Femur (tissue), 1 donor: ENCODE results near the gene EPSTI1.
"Not testable (repeated sequence)": the region's sequence is repeated elsewhere in the genome, so short reads cannot be mapped to it uniquely, and the experiment has no call there.

ENCODE experiments used
- DNase-seq: peaks from one replicate; pipeline ENCODE4 v3.0.0-alpha.2; 2017

EPSTI1 gene

DNA sequence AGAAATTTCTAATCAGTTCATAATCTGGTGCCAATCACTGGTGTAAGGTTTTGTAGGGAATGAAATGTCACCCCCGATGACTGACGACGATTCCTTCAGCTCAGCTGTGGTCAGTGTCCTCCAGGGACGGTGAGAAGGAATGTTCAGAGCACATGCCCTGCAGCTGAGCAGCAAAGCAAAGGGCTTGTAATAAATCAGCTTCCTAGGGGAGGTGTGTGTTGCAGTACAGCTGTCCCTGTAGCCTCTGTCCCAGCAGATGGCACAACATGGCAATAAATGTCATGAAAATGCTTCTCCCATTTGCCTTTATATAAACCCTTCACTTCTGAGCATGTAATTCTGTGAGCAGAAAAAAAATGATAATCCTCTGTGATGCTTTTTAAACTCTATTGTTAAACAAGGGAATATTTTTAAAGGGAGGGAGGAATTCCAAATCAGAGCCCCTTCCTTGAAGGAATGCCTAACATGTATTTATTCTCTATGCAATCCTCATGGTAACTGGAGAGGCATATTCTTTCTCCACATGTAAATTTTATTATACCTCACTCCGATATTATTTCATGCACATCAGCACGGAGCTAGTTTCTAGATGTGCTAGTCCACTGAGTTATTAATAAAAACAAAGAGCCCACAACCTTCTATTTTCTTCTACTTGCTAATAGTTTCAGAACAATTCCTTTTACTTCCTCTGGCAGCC, 108.1 kb downstream of the EPSTI1 start:
- peak; percentile 71 for DNase-seq

GRCh38 chr13:42883142-42883541, 108.9 kb downstream of the EPSTI1 start:
- DNase-seq = no peak

- no peak for DNase-seq
These were observed 111.9 kb downstream of the EPSTI1 start for GRCh38 chr13:42880056-42880605.

DNA sequence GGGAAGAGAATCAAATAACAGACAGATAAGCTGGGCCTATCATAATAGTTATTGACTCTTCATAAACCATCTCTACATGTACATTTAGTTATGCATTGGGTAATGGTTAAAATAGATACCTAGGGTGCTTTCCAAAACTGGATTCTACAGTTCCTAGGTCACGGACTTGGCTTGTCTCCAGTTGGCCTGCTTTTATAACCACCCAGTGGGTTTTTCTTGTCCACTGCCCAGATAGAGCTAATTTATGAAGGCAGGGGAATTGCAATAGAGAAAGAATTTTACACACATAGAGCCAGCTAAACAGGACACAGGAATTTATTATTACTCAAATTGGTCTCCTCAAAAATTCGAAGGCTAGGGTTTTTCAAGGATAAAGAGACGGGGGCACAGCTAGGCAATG, 113.3 kb downstream of the EPSTI1 start:
- no peak for DNase-seq

DNA sequence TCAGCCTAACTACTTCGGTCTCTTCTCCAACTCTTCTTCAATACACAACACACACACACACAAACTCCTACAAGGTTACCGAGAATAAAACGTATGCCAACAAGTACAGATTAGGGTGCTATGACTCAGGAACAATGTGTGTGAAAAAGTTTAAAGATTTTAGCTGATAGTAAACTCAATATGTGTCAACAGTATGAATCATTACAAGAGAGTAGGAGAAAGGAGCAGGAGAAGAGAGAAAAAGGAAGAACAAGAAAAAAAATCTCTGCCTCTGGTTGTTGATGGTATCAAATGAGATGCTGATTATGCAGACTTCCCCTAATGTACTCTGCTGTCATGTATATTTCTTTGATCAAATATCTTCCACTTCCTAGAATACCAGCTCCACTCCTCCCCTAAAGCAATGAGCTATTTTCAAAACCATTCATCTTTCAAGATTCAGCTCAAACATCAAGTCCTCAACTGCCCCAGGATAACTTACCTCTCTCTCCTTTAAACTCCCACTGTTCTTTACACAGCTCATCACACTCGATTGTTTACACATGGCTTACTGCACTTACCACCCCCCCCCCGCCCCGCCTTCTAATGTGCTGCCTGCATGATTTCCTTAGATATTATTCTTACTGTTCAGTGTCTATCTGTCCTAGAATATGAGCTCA, 115.0 kb downstream of the EPSTI1 start:
- DNase-seq = no peak

GRCh38 chr13:42876270-42876714, 115.7 kb downstream of the EPSTI1 start:
- DNase-seq = no peak

DNA sequence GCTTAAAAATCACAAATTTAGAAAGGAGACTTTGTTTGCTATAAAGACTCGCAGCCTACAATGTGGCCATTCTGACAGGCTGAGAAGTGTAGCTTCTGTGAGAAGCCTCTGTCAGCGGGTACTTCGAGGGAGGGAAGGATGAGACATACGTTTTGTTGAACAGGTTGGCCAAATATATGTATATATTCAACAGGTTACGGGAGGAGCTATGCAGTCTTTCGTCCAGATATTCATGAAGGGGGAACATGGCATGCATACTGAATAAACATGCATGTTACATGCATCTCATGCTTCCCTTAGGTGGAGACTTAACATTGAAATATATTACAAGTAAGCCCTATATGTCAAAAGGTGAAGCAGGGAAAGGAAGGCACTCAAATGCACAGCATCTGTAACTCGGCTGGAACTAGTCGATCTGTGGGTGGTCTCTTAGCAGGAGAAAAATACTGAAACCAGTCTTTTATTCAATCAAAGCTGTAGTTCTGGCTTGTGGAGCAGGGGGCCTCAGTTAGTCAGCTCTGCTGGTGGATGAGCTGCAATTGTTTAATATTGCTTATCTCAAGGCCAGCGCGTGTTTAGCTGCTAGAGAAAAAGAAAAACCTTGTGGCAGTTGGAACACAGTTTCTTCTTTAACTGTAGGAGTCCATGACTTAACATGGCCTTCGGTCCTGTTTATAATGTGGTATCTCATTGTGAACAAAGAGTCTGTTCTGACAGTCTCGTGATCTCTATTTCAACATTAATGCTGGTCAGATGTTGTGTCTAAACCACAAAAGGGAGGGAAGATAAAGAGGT, 116.4 kb downstream of the EPSTI1 start:
- peak; percentile 35 for DNase-seq

GRCh38 chr13:42874221-42874620, 117.8 kb downstream of the EPSTI1 start:
- no peak for DNase-seq

DNA sequence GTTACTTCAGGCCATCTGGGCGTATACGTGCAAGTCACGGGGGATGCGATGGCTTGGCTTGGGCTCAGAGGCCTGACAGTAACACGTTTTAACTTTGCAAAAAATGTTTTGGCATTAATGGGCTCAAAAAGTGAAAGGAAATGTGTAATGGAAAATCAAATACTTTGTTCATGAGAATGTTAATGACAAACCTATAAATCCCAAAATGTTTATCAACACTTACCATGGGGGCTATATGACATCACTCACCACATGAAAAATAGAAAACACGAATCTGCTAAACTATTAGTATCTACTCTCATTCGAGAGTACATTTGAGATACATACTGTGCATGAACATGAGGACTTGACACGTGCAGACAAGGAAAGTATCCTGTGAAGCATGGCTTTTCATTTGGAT, 119.0 kb downstream of the EPSTI1 start:
- DNase-seq = no peak

DNA sequence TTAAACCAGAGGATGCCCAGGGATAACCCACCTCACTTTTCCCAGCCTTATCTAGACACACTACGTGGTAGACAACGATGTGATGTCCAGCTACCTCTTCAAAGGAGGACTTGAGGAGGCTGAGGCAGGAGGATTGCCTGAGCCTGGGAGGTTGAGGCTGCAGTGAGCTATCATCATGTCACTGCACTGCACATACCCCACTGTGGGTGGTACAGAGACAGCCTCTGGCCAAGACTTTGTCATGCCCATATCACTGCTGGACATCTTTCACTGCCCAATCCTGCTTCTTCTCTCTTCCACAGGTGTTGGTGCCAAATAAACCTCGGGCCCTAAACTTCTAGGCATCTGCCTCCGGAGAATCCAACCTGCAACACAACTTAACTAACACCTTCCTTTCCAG, 124.8 kb downstream of the EPSTI1 start:
- DNase-seq = no peak

DNA sequence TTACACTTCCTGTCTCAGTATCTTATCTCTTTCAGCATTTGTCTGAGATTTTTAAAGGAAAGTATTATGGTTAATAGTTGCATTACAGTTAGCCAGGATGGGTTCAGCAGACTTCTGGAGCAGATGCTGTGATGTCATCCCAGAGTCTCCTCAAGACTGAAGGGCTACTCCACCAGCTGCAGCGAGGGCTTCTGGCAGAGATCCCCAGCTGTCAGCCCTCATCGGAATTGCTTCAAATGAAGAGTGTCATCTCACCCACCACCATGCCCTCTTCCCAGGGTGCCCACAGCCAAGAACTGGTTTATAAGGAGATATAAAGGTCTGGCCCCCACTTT, 126.3 kb downstream of the EPSTI1 start:
- DNase-seq = no peak

DNA sequence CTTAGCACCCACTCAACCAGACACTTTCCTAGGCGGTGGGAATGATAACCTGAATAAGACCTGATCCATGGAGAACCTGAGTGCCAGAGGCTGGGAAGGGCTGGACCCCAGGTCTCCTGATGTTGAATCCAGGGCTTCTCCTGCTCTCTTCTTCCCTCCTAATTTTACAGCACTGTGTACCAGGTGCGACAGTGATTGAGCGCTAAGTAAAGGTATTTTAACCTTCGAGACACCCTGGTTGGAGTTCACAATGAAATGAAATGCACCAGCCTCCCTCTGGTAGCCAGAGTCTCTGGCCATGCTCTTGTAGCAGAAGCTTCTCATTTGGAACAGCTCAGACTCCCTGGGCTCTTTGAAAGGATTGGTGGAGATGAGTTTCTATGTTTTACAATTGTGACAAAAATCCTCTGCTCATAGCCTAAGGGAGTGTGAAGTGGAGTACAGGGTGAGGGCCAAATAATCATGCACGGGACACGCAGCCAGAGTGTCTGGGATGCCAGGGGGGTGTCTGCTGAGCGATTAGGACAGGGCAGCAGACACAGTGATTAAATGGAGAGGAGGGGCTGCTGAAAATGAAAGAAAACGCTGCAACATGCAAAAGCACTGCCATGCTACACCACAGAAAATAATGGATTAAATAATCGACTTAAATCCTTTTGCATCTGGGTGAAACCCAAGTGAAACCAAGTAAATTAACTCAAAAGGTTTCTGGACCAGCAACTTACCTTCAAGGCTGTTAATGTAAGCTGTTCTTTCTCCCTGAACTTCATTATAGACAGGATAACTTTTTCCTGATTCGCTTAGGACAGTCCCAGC, 126.9 kb downstream of the EPSTI1 start:
- no peak for DNase-seq

DNA sequence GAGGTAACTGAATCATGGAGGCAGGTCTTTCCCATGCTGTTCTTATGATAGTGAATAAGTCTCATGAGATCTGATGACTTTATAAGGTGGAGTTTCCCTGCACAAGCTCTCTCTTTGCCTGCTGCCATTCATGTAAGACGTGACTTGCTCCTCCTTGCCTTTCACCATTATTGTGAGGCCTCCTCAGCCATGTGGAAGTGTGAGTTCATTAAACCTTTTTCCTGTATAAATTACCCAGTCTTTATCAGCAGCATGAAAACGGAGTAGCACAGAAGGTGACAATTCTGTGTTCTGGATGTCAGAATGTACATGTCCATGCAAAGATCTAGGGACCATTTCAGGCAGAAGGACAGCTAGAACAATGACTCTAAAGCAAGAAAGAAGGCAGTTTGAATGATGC, 129.7 kb downstream of the EPSTI1 start:
- DNase-seq = not testable (repeated sequence)

DNA sequence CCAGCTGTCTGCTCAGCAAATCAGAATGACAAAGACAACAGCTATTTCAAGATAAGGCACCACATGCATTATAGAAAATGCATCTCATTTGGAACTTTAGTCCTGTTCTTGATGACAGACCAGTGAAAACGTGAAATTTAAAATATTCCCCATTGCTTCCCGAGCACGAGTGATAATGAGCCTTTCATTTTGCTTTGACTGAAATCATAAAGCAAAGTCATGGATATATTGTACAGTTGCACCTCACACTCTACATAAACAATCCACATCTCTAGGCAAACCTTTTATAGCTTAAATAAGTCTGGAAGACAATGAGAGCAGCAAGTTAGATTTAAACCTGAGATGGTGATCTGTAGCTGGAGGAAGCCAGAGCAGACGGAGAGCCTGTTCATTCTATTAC, 131.6 kb downstream of the EPSTI1 start:
- DNase-seq = no peak

DNA sequence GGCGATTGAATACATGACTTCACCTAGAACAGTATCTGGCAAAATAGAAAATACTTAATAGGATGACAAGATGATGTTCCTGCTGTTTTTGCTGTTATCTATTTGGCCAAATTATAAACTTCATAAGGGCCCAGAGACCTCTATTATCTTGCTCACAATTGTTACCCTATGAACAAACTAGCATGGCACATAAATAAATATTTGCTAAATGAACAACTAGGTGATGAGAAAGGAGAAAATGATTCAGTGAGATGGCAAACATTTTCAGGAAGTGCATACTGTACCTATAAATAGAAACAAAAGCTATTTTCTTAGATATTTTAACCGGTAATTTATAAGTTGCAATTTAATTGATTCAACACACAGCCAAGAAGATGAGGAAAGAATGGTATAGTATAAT, 132.3 kb downstream of the EPSTI1 start:
- no peak for DNase-seq

- no peak for DNase-seq
These were observed 136.6 kb downstream of the EPSTI1 start for GRCh38 chr13:42855410-42855809.

- DNase-seq = no peak
These were observed 139.9 kb downstream of the EPSTI1 start for GRCh38 chr13:42852136-42852535.

- no peak for DNase-seq
These were observed 142.8 kb downstream of the EPSTI1 start for GRCh38 chr13:42849200-42849599.

DNA sequence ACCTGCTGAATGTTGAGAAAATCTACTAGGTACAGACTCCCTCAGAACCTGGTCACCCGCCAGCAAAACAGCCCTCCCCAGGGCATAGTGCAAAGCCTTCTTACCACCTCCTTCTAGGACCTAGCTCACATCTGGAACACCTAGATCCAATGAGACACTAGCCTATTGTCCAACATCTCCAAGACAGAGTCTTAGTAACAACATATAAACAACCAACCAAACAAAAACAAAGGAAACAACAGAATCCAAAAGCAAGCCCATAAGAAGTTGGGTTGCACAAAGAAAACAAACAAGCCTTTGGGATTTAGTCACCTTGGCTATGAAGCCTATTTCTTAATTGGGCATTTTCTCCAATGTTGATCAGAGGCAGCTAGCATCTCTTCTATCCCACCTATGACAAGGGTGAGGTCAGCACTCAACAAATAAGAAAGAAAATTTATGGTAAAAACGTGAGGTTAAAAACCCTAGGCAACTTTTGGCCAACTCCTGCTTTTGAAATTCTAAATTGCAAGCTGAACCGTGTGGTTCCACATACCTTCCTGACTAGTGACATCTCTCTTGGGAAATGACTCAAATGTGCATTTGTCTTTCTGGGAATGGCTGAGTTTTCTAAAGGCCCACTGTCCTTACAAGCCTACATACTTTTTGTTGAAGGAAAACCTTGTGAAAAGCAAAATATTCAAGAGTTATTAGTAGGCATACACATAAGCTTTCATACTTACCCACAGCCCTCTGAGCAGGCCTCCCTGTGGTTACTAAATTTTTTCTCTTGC, 144.0 kb downstream of the EPSTI1 start:
- no peak for DNase-seq

GRCh38 chr13:42836930-42837690, 154.9 kb downstream of the EPSTI1 start:
- DNase-seq = no peak
